Esophagus muscularis mucosa (tissue), 4 donors: ENCODE measurements around the gene SORCS2. TPM values are rescaled to one million over a fixed set of nuclear protein-coding genes. Genes with fewer than 3 reads are reported as not detected.

ENCODE experiments used
- DNase-seq: peaks from one replicate; pipeline ENCODE4 v3.0.0-alpha.2; 2017; ENCODE audit errors: extremely low spot score
- H3K27ac ChIP-seq, 4 donors: fragments of 200-600 bp; sonication (generic); replicated peaks in 1 of 4; 1 replicate in 3 of 4; 2 replicates in 1 of 4; pipeline ENCODE4 v1.5.1; 2016 to 2019; ENCODE audit warnings: mild to moderate bottlenecking in 1 of 4
- H3K27me3 ChIP-seq, 4 donors: fragments of 200-600 bp; sonication (generic); one replicate each; pipeline versions ENCODE4 v1.5.1 to v1.6.0; 2016 to 2019
- H3K36me3 ChIP-seq, 4 donors: fragments of 200-600 bp; sonication (generic); one replicate each; pipeline ENCODE4 v1.5.1; 2016 to 2019
- H3K4me1 ChIP-seq, 4 donors: fragments of 200-600 bp; sonication (generic); one replicate each; pipeline ENCODE4 v1.5.1; 2016 to 2019
- H3K4me3 ChIP-seq, 4 donors: fragments of 200-600 bp; sonication (generic); 1 replicate in 2 of 4; 2 replicates in 2 of 4; pipeline ENCODE4 v1.5.1; 2016 to 2019; ENCODE audit warnings: mild to moderate bottlenecking in 4 of 4, moderate library complexity in 1 of 4
- H3K9me3 ChIP-seq, 4 donors: fragments of 200-600 bp; sonication (generic); 1 replicate in 3 of 4; 2 replicates in 1 of 4; pipeline ENCODE4 v1.5.1; 2016 to 2019
- CTCF ChIP-seq, 3 experiments: fragments of 200-600 bp in 2 of 3; fragments of 450-650 bp in 1 of 3; sonication (generic) in 2 of 3; IDR thresholded peaks; one replicate each; pipeline ENCODE4 v1.5.1; 2017 to 2019; ENCODE audit warnings: antibody characterized with exemption in 3 of 3, mild to moderate bottlenecking in 2 of 3, moderate library complexity in 1 of 3
- EP300 ChIP-seq: sonication (generic); formaldehyde crosslinking; IDR thresholded peaks from one replicate; pipeline ENCODE4 v1.6.1; 2017; ENCODE audit warnings: antibody characterized with exemption
- POLR2A ChIP-seq: fragments of 450-650 bp; IDR thresholded peaks from one replicate; pipeline ENCODE4 v1.6.1; 2017; ENCODE audit warnings: antibody characterized with exemption, moderate library complexity, mild to moderate bottlenecking, low read depth
- POLR2AphosphoS5 ChIP-seq, 2 donors: sonication (generic); formaldehyde crosslinking; IDR thresholded peaks; one replicate each; pipeline ENCODE4 v1.6.1; 2017; ENCODE audit warnings: antibody characterized with exemption in 2 of 2
- WGBS: methylation state at CpG from one replicate; pipeline ENCODE4 v1.1.5; 2018; 5-methylcytosine and 5-hydroxymethylcytosine counted together
- intact Hi-C: fragments of 100-400 bp; cut with DNase I; formaldehyde crosslinking; loops from one replicate; pipeline ENCODE4 v1.15.1; 2023
- total RNA-seq, 4 donors: library from RNA; depleted of rRNA; stranded (reverse); fragments of >200 nt; gene quantifications; one replicate each; pipeline versions ENCODE4 v1.1.0 to v1.2.1, GENCODE V29; 2016

The SORCS2 gene
- total RNA-seq, 4 donors from 2014 or later, result 3.3 to 10.1 (median 4.3) TPM

GRCh38 chr4:7426525-7427171 is 234.3 kb downstream of the SORCS2 start:
- 91% methylated on average over 20 of the region's 20 CpGs for WGBS
- intact Hi-C loops, result no loop called here
- Histone ChIP-seq H3K4me3 (no peak overlapping the region), H3K36me3 (no peaks in the 10 kb centered on the region), H3K9me3 (no peaks in the 10 kb centered on the region), H3K27ac (no peak overlapping the region), H3K27me3 (no peaks in the 10 kb centered on the region), H3K4me1 (peaks cover 0 to 29% (median 8%) of the 10 kb centered on the region in 4 donors)
- DNase-seq, result no peak
- TF ChIP-seq POLR2AphosphoS5 (IDR thresholded peaks at IDR 0.05) (no peak), CTCF (IDR thresholded peaks at IDR 0.05) (no peak), EP300 (no peak), POLR2A (no peak)

- no peak for TF ChIP-seq POLR2AphosphoS5 (IDR thresholded peaks at IDR 0.05)
- TF ChIP-seq POLR2A, result no peak
- no peak for TF ChIP-seq EP300
- no peak for TF ChIP-seq CTCF (IDR thresholded peaks at IDR 0.05)
- Histone ChIP-seq H3K27ac (no peak overlapping the region), H3K4me3 (no peak overlapping the region), H3K9me3 (no peaks in the 10 kb centered on the region), H3K4me1 (peaks cover 0 to 29% (median 8%) of the 10 kb centered on the region in 4 donors), H3K27me3 (no peaks in the 10 kb centered on the region), H3K36me3 (no peaks in the 10 kb centered on the region)
- no peak for DNase-seq
- intact Hi-C loops, result no loop called here
- WGBS, result 39% methylated on average over 10 of the region's 10 CpGs
These were observed 235.0 kb downstream of the SORCS2 start for GRCh38 chr4:7427361-7427760.

GRCh38 chr4:7427831-7428260 is 235.5 kb downstream of the SORCS2 start:
- Histone ChIP-seq H3K27me3 (no peaks in the 10 kb centered on the region), H3K9me3 (no peaks in the 10 kb centered on the region), H3K27ac (no peak overlapping the region), H3K4me1 (peaks cover 0 to 29% (median 8%) of the 10 kb centered on the region in 4 donors), H3K36me3 (no peaks in the 10 kb centered on the region), H3K4me3 (no peak overlapping the region)
- TF ChIP-seq POLR2AphosphoS5 (IDR thresholded peaks at IDR 0.05) (no peak), POLR2A (no peak), EP300 (no peak), CTCF (IDR thresholded peaks at IDR 0.05) (no peak)
- intact Hi-C loops, result no loop called here
- DNase-seq, result no peak
- 92% methylated on average over 2 of the region's 13 CpGs for WGBS

- Histone ChIP-seq H3K9me3 (no peaks in the 10 kb centered on the region), H3K4me1 (peaks cover 0 to 29% (median 8%) of the 10 kb centered on the region in 4 donors), H3K27me3 (no peaks in the 10 kb centered on the region), H3K27ac (no peak overlapping the region), H3K4me3 (no peak overlapping the region), H3K36me3 (no peaks in the 10 kb centered on the region)
- TF ChIP-seq EP300, result no peak
- TF ChIP-seq POLR2A, result no peak
- TF ChIP-seq CTCF (IDR thresholded peaks at IDR 0.05), result no peak
- TF ChIP-seq POLR2AphosphoS5 (IDR thresholded peaks at IDR 0.05), result no peak
- 77% methylated on average over 13 of the region's 16 CpGs for WGBS
- intact Hi-C loops, result no loop called here
- DNase-seq, result no peak
These were observed 236.1 kb downstream of the SORCS2 start for GRCh38 chr4:7428261-7429068.
